GM18517 (cell line): ENCODE results near the gene RHOBTB3.
A peak's percentile ranks its signal among the peaks of the same experiment; 100 is the strongest.

Experiments
- ATAC-seq: cut with Tn5 transposase; IDR thresholded peaks from one replicate; pipeline ENCODE4 v1.9.1; 2021; ENCODE audit warnings: mild to moderate bottlenecking, moderate library complexity; ENCODE audit not compliant: unreplicated experiment

The RHOBTB3 gene

GRCh38 chr5:95762652-95763041, 31.5 kb downstream of the RHOBTB3 start:
- ATAC-seq: no peak

- ATAC-seq: no peak
These were observed 32.8 kb downstream of the RHOBTB3 start for GRCh38 chr5:95763941-95764340.

GRCh38 chr5:95768731-95769130, 37.6 kb downstream of the RHOBTB3 start:
- ATAC-seq: no peak

GRCh38 chr5:95770830-95771708, 39.9 kb downstream of the RHOBTB3 start:
- ATAC-seq: no peak

- no peak for ATAC-seq
These were observed 40.8 kb downstream of the RHOBTB3 start for GRCh38 chr5:95771892-95772291.

GRCh38 chr5:95773335-95774059, 42.4 kb downstream of the RHOBTB3 start:
- no peak for ATAC-seq

- ATAC-seq: no peak
These were observed 46.3 kb downstream of the RHOBTB3 start for GRCh38 chr5:95777441-95777840.

- no peak for ATAC-seq
These were observed 47.7 kb downstream of the RHOBTB3 start for GRCh38 chr5:95778713-95779436.

GRCh38 chr5:95779611-95780010, 48.5 kb downstream of the RHOBTB3 start:
- ATAC-seq: no peak

GRCh38 chr5:95780597-95780996, 49.5 kb downstream of the RHOBTB3 start:
- ATAC-seq: no peak

- peak; percentile 96 for ATAC-seq
These were observed 50.0 kb downstream of the RHOBTB3 start for GRCh38 chr5:95781101-95781583.

GRCh38 chr5:95782181-95782580, 51.0 kb downstream of the RHOBTB3 start:
- no peak for ATAC-seq

- ATAC-seq: no peak
These were observed 52.5 kb downstream of the RHOBTB3 start for GRCh38 chr5:95783661-95784060.

GRCh38 chr5:95784514-95785302, 53.6 kb downstream of the RHOBTB3 start:
- no peak for ATAC-seq

- no peak for ATAC-seq
These were observed 55.8 kb downstream of the RHOBTB3 start for GRCh38 chr5:95786821-95787418.

- no peak for ATAC-seq
These were observed 57.4 kb downstream of the RHOBTB3 start for GRCh38 chr5:95788493-95788892.

- no peak for ATAC-seq
These were observed 60.6 kb downstream of the RHOBTB3 start for GRCh38 chr5:95791751-95792150.

- ATAC-seq: no peak
These were observed 63.0 kb downstream of the RHOBTB3 start for GRCh38 chr5:95794070-95794516.

GRCh38 chr5:95797301-95797700, 66.2 kb downstream of the RHOBTB3 start:
- no peak for ATAC-seq

GRCh38 chr5:95798048-95798447, 66.9 kb downstream of the RHOBTB3 start:
- no peak for ATAC-seq
